Fibroblast of skin of abdomen (primary cell): Measurements from ENCODE around the gene MACROD1.
A peak's percentile ranks its signal among the peaks of the same experiment; 100 is the strongest.

ENCODE experiments used
- DNase-seq: peaks from one replicate; pipeline ENCODE4 v3.0.0-alpha.2; 2013

Gene MACROD1

DNA sequence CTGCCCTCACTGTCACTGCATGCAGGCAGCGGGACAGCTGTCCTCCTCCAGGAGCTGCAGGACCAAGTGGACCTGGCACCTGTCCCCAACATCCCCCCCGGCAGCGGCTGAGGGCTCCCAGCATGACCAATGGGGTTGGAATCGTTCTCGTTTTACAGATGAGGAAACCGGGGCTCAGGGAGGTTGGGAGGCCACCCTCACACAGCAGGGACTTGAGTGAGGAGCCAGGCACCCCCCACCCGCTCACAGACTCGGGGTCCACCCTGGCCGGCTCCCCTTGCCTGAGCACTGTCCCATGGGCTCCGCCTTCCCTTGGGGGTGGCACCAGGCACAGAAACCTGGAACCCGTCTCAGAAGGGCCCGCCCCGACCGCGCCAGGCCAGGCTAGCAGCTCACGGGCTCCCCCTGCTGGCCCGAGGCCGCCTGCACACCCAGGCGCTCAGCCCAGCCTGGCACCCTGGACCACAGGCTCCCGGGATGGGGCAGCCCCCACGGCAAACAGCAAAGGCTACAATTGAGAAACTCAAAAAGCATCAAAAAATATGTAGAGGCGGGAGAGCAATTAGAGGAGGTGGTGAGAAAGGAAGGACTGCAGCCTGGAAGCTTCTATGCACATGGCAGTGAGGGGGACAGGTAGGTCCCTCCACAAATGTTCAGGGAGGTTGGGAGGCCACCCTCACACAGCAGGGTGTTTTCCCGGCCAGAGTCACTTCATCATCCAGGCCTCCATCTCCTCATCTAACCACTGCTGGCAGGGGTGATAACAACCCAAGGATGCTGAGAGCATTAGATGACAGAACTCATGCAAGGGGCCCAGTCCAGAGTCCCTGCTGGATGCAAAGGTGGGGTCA, 12.8 kb downstream of the MACROD1 start:
- peak; percentile 38 for DNase-seq

DNA sequence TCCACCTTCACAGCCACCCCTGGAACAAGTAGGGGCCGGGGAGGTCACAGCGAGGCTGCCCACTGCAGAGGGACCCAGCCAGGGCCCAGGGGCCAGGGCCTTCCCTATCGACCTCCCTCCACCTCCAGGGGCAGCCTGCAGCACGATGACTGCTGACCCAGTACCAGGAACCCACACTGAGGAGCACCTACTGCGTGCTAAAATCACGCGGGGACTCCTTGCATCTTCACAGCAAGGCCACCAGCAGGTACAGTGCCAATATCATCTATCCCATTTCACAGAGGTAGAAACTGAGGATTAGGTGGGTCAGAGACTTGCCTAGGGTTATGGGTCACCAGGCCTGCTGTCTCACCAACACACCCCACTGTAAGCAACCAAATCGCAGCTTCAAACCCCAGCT, 14.6 kb downstream of the MACROD1 start:
- DNase-seq: no peak

GRCh38 chr11:64150481-64151239, 15.3 kb downstream of the MACROD1 start:
- no peak for DNase-seq

- no peak for DNase-seq
Measured at GRCh38 chr11:64150051-64150450, 15.9 kb downstream of the MACROD1 start.

GRCh38 chr11:64148917-64149617, 16.8 kb downstream of the MACROD1 start:
- no peak for DNase-seq

GRCh38 chr11:64148226-64148916, 17.5 kb downstream of the MACROD1 start:
- peak; percentile 80 for DNase-seq

- DNase-seq: peak; percentile 39
Measured at GRCh38 chr11:64146036-64146955, 19.6 kb downstream of the MACROD1 start.

DNA sequence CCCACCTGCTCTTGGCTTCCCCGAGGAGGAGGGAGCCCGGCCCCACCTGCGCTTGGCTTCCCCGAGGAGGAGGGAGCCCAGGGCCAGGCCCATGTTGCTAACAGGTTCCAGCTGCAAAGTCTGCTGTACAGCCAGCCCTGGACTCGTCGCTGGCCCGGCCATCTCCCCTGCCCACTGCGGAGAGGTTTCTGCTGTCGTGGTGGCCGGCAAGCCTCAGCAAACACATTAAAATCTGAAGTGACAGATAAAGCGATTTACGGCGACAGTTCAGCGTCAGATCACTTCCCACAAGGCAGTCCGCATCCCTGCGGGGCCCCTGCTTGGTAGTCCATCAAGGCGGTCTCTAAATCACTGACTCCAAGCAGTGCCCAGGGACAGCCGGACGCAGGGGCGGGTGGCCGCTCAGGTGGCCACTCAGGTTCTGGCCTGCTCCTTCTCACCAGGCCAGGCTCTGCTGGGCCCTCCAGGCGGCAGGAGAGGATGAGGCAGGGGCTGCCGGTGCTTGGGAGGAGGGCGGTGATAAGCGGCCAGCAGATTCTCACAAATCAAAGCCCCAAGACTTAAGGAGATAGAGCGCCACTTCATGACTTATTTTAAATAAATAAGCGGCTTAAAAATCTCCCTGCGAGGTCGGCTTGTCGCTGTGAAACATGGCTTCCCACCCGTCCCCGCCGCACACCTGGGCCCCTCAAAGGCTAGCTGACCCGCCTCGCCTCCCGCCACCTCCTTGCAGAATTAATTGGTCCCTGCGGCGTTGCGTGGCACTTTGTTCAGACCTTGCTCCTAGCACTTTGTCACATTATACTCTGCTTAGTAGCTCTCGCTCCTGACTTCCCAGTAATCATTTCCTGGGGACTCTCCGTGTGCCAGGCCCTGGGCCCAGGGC, 21.1 kb downstream of the MACROD1 start:
- DNase-seq: no peak

- DNase-seq: no peak
Measured at GRCh38 chr11:64141081-64141783, 24.7 kb downstream of the MACROD1 start.

- no peak for DNase-seq
Measured at GRCh38 chr11:64140082-64140481, 25.8 kb downstream of the MACROD1 start.

GRCh38 chr11:64139049-64139448, 26.9 kb downstream of the MACROD1 start:
- DNase-seq: no peak

DNA sequence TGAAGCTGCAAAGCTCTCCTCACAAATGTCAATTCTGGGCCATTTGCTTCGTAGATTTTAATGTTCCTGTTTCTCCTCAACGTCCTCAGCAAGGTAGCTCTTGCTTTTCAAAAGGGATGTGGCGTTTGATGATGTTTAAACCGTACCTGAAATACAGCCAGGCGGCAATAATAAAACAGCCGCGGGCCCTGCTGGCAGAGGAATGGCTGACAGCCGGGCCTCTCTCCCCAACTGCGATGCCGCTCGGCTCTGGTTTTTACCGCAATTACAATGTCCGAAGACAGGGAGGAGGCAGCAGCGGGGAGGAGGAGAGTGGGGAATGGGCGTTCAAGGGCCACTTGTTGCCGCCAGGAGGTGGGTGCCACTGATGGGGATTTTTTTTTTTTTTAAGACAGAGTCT, 27.5 kb downstream of the MACROD1 start:
- DNase-seq: no peak

- no peak for DNase-seq
Measured at GRCh38 chr11:64136765-64137441, 29.0 kb downstream of the MACROD1 start.

GRCh38 chr11:64135711-64136110, 30.2 kb downstream of the MACROD1 start:
- DNase-seq: no peak

DNA sequence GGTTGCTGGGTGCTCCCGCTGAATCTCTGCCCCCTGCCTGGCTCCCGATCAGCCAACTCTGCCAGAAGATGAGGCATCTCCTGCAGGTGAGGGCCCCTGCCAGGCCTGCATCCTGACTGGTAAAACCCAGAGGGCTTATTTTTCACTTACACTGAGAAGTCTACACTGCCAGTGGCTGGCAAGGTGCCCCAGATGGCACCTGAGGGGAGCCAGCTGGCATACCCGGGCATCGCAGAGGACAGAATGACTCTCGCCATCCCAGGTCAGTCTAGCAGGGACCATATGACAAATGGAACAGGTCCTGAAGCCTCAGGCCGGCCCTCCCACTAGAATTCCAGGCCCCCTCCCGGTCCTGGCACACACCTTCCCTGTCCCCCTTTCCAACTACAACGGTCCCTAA, 30.9 kb downstream of the MACROD1 start:
- DNase-seq: no peak

- DNase-seq: no peak
Measured at GRCh38 chr11:64132982-64133705, 32.8 kb downstream of the MACROD1 start.

GRCh38 chr11:64132191-64132771, 33.6 kb downstream of the MACROD1 start:
- no peak for DNase-seq

DNA sequence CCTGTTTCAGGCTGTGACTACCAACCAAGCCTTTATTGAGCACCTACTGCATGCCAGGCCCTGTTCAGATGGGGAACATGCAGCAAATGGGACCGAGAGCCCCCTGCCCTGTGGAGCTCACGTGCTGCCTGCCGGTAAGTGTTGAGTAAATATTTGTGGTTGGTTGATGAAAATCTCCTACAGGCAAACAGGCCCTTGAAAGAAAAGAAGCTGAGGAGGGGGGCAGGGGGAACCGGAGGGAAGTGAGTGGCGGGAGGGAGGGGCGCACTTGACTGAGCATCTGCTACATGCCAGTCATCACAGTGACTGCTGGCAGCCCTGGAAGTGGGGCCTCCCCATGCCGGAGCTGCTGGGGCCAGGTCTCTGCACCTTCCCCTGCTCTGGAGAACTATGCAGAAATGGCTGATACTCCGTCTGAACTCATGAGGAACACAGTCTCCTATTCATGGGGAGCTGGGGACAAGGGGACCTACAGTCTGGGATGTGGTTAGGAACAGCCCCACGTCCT, 34.2 kb downstream of the MACROD1 start:
- DNase-seq: no peak
